Vagina (tissue), 2 donors: ENCODE results near the gene NPEPPS. TPM values are rescaled to one million over a fixed set of nuclear protein-coding genes. Genes with fewer than 3 reads are reported as not detected.

Experiments used
- DNase-seq, 2 donors: peaks; one replicate each; pipeline ENCODE4 v3.0.0-alpha.2; 2017; ENCODE audit errors: extremely low spot score in 2 of 2
- H3K27ac ChIP-seq: fragments of 200-600 bp; sonication (generic); one replicate; pipeline ENCODE4 v1.5.1; 2019
- H3K27me3 ChIP-seq: fragments of 200-600 bp; sonication (generic); one replicate; pipeline ENCODE4 v1.5.1; 2019
- H3K36me3 ChIP-seq, 2 donors: fragments of 200-600 bp; sonication (generic); one replicate each; pipeline ENCODE4 v1.5.1; 2017 to 2019
- H3K4me1 ChIP-seq: fragments of 200-600 bp; sonication (generic); one replicate; pipeline ENCODE4 v1.5.1; 2019
- H3K4me3 ChIP-seq, 2 donors: fragments of 200-600 bp; sonication (generic); 1 replicate in 1 of 2; 2 replicates in 1 of 2; pipeline ENCODE4 v1.5.1; 2016 to 2019
- H3K9me3 ChIP-seq: fragments of 200-600 bp; sonication (generic); one replicate; pipeline ENCODE4 v1.5.1; 2019
- POLR2A ChIP-seq, 2 donors: fragments of 450-650 bp; IDR thresholded peaks; one replicate each; pipeline ENCODE4 v1.6.1; 2017; ENCODE audit warnings: antibody characterized with exemption in 2 of 2, mild to moderate bottlenecking in 2 of 2, moderate library complexity in 2 of 2
- POLR2AphosphoS5 ChIP-seq, 2 donors: sonication (generic); formaldehyde crosslinking; IDR thresholded peaks; one replicate each; pipeline ENCODE4 v1.9.0; 2017; ENCODE audit warnings: antibody characterized with exemption in 2 of 2, mild to moderate bottlenecking in 2 of 2, low read depth in 1 of 2; ENCODE audit not compliant: insufficient read depth in 1 of 2
- intact Hi-C: fragments of 100-400 bp; cut with DNase I; formaldehyde crosslinking; loops from one replicate; pipeline ENCODE4 v1.15.1; 2023
- total RNA-seq: library from RNA; depleted of rRNA; stranded (reverse); fragments of >200 nt; gene quantifications from one replicate; pipeline ENCODE4 v1.2.3, GENCODE V29; 2016
- TF ChIP-seq, protein P1 (sequence below), 3 experiments: fragments of 450-650 bp in 2 of 3; fragments of 200-600 bp in 1 of 3; sonication (generic) in 1 of 3; IDR thresholded peaks; one replicate each; pipeline ENCODE4 v1.5.1; 2017 to 2019; ENCODE audit warnings: antibody characterized with exemption in 3 of 3, mild to moderate bottlenecking in 2 of 3, moderate library complexity in 2 of 3

The NPEPPS gene
- total RNA-seq, 1 donor from 2014 or later: 121 TPM

GRCh38 chr17:47636273-47637030 lies 105.5 kb downstream of the NPEPPS start:
- Histone ChIP-seq H3K36me3 (no peaks in the 10 kb centered on the region), H3K4me3 (no peak overlapping the region), H3K9me3 (no peaks in the 10 kb centered on the region), H3K27ac (no peak overlapping the region), H3K4me1 (no peaks in the 10 kb centered on the region), H3K27me3 (no peaks in the 10 kb centered on the region)
- DNase-seq: no peak
- intact Hi-C loops: no loop called here
- TF ChIP-seq, protein P1, sequence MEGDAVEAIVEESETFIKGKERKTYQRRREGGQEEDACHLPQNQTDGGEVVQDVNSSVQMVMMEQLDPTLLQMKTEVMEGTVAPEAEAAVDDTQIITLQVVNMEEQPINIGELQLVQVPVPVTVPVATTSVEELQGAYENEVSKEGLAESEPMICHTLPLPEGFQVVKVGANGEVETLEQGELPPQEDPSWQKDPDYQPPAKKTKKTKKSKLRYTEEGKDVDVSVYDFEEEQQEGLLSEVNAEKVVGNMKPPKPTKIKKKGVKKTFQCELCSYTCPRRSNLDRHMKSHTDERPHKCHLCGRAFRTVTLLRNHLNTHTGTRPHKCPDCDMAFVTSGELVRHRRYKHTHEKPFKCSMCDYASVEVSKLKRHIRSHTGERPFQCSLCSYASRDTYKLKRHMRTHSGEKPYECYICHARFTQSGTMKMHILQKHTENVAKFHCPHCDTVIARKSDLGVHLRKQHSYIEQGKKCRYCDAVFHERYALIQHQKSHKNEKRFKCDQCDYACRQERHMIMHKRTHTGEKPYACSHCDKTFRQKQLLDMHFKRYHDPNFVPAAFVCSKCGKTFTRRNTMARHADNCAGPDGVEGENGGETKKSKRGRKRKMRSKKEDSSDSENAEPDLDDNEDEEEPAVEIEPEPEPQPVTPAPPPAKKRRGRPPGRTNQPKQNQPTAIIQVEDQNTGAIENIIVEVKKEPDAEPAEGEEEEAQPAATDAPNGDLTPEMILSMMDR (IDR thresholded peaks at IDR 0.05): no peak
- TF ChIP-seq POLR2A (IDR thresholded peaks at IDR 0.05) (no peak), POLR2AphosphoS5 (IDR thresholded peaks at IDR 0.05; ENCODE audit: insufficient read depth in 1 of 2, low read depth in 1 of 2) (no peak)

DNA sequence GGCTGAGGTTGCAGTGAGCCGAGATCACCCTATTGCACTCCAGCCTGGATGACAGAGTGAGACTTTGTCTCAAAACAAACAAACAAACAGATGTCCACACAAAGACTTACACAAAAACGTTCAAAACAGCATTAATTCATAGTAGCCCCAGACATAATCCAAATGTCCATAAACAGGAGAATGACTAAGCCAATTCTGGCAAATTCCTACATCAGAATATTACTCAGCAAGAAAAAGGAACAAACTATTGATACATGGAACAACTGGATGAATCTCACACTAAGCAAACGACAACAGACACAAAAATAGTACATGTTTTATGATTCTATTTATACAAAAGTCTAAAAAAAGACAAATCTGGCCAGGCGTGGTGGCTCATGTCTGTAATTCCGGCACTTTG lies 108.0 kb downstream of the NPEPPS start:
- H3K36me3 ChIP-seq: no peaks in the 10 kb centered on the region
- H3K4me3 ChIP-seq: no peak overlapping the region
- intact Hi-C loops: no loop called here
- no peaks in the 10 kb centered on the region for H3K4me1 ChIP-seq
- TF ChIP-seq POLR2A (IDR thresholded peaks at IDR 0.05): no peak
- TF ChIP-seq, protein P1 (IDR thresholded peaks at IDR 0.05): no peak
- no peak for TF ChIP-seq POLR2AphosphoS5 (IDR thresholded peaks at IDR 0.05; ENCODE audit: insufficient read depth in 1 of 2, low read depth in 1 of 2)
- no peaks in the 10 kb centered on the region for H3K27me3 ChIP-seq
- no peak overlapping the region for H3K27ac ChIP-seq
- DNase-seq: no peak
- H3K9me3 ChIP-seq: no peaks in the 10 kb centered on the region

DNA sequence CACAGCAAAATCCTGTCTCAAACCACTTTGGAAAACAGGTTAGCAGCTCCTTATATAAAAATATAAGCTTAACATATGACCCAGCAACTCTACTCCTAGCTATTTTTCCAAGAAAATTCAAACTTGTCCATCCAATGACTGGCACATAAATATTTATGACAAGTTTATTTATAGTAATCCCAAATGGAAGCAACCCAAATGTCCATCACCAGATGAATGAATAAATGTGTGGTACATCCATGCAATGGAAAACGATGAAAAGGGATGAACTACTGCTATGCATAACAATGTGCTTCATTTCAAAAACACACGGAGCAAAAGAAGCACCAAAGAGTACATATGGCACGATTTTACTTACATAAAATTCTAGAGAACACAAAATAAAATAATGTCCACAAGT lies 109.2 kb downstream of the NPEPPS start:
- no peak for DNase-seq
- Histone ChIP-seq H3K27ac (no peak overlapping the region), H3K9me3 (no peaks in the 10 kb centered on the region), H3K27me3 (no peaks in the 10 kb centered on the region), H3K4me3 (no peak overlapping the region), H3K36me3 (no peaks in the 10 kb centered on the region), H3K4me1 (no peaks in the 10 kb centered on the region)
- intact Hi-C loops: no loop called here
- TF ChIP-seq, protein P1 (IDR thresholded peaks at IDR 0.05): no peak
- no peak for TF ChIP-seq POLR2AphosphoS5 (IDR thresholded peaks at IDR 0.05; ENCODE audit: insufficient read depth in 1 of 2, low read depth in 1 of 2)
- no peak for TF ChIP-seq POLR2A (IDR thresholded peaks at IDR 0.05)

DNA sequence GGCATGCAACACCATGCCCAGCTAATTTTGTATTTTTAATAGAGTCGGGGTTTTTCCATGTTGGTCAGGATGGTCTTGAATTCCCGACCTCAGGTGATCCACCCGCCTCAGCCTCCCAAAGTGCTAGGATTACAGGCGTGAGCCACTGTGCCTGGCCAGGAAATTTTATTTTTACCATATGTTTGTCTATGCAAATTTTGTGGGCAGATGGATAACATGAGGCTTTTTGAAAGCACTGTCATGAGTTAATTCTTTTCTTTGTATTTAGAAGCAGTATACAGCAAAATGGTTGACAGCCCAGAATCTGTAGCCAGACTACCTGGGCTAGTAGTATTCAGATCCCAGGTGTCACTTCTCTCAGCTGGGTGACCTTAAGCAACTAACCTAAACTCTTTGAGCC lies 110.3 kb downstream of the NPEPPS start:
- intact Hi-C loops: no loop called here

DNA sequence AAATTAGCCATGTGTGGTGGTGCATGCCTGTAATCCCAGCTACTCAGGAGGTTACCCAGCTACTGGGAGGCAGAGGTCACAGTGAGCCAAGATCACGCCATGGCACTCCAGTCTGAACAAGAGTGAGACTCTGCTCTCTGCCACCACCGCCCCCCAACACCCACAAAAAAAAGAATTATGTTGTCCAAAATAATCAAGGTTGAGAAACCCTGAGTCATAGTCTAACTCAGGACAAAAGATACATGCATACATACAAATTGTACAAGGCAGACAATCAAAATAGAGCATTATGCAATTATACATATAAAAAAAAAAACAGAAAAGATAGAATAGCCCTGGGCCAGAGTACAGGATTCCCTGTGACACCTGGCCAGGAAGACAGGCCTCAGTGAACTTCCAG lies 112.2 kb downstream of the NPEPPS start:
- no peak overlapping the region for H3K27ac ChIP-seq
- no peaks in the 10 kb centered on the region for H3K9me3 ChIP-seq
- TF ChIP-seq POLR2A (IDR thresholded peaks at IDR 0.05) (no peak), POLR2AphosphoS5 (IDR thresholded peaks at IDR 0.05; ENCODE audit: insufficient read depth in 1 of 2, low read depth in 1 of 2) (no peak)
- TF ChIP-seq, protein P1 (IDR thresholded peaks at IDR 0.05): no peak
- DNase-seq: no peak
- H3K4me1 ChIP-seq: peaks cover 3% of the 10 kb centered on the region
- H3K4me3 ChIP-seq: no peak overlapping the region
- intact Hi-C loops: no loop called here
- no peaks in the 10 kb centered on the region for H3K27me3 ChIP-seq
- H3K36me3 ChIP-seq: no peaks in the 10 kb centered on the region

More for the DNA sequence above, 110.3 kb downstream of the NPEPPS start:
- TF ChIP-seq POLR2A (IDR thresholded peaks at IDR 0.05) (no peak), POLR2AphosphoS5 (IDR thresholded peaks at IDR 0.05; ENCODE audit: insufficient read depth in 1 of 2, low read depth in 1 of 2) (no peak)
- TF ChIP-seq, protein P1 (IDR thresholded peaks at IDR 0.05): no peak
- DNase-seq: no peak
- Histone ChIP-seq H3K36me3 (no peaks in the 10 kb centered on the region), H3K27ac (no peak overlapping the region), H3K27me3 (no peaks in the 10 kb centered on the region), H3K4me3 (no peak overlapping the region), H3K4me1 (no peaks in the 10 kb centered on the region), H3K9me3 (no peaks in the 10 kb centered on the region)
